ENCODE data around the gene PDGFD. TPM values are rescaled to one million over a fixed set of nuclear protein-coding genes. Genes with fewer than 3 reads are reported as not detected.
A peak's percentile ranks its signal among the peaks of the same experiment; 100 is the strongest.

Gene PDGFD
- total RNA-seq, 1 donor from 2014 or later = 5.0 TPM

DNA sequence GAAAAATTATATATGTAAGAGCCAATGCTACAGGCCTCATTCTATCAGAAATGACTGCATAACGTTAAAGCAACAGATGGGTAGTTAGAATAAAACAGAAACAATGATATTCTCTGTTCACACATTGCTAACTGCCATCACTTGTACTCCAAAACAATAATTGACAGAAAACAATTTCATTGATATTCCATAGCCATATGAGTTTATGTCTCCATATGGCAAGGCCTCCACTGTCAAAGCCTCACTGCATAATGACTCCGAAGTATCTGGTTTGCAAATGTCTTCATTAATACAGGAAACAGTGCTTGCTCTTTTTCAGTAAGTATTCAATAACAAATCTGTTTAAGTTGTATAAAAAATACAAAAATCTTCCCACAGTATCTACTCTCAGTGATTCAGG, 117.6 kb downstream of the PDGFD start:
- Histone ChIP-seq H3K36me3 (no peaks in the 10 kb centered on the region), H3K27me3 (no peaks in the 10 kb centered on the region), H3K4me3 (no peak overlapping the region), H3K4me1 (no peaks in the 10 kb centered on the region), H3K9me3 (no peaks in the 10 kb centered on the region), H3K27ac (no peak overlapping the region)
- ATAC-seq (no peak), DNase-seq (no peak)
- intact Hi-C loops (cut with DNase I) = no loop called here
- TF ChIP-seq, protein P1, sequence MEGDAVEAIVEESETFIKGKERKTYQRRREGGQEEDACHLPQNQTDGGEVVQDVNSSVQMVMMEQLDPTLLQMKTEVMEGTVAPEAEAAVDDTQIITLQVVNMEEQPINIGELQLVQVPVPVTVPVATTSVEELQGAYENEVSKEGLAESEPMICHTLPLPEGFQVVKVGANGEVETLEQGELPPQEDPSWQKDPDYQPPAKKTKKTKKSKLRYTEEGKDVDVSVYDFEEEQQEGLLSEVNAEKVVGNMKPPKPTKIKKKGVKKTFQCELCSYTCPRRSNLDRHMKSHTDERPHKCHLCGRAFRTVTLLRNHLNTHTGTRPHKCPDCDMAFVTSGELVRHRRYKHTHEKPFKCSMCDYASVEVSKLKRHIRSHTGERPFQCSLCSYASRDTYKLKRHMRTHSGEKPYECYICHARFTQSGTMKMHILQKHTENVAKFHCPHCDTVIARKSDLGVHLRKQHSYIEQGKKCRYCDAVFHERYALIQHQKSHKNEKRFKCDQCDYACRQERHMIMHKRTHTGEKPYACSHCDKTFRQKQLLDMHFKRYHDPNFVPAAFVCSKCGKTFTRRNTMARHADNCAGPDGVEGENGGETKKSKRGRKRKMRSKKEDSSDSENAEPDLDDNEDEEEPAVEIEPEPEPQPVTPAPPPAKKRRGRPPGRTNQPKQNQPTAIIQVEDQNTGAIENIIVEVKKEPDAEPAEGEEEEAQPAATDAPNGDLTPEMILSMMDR (IDR thresholded peaks at IDR 0.05) = no peak

GRCh38 chr11:104043678-104044239, 120.2 kb downstream of the PDGFD start:
- no peak for DNase-seq
- ATAC-seq = no peak
- no peaks in the 10 kb centered on the region for H3K4me1 ChIP-seq
- intact Hi-C loops (cut with DNase I) = no loop called here
- H3K4me3 ChIP-seq = no peak overlapping the region
- TF ChIP-seq, protein P1 (IDR thresholded peaks at IDR 0.05) = no peak
- H3K27me3 ChIP-seq = no peaks in the 10 kb centered on the region
- H3K9me3 ChIP-seq = no peaks in the 10 kb centered on the region
- no peaks in the 10 kb centered on the region for H3K36me3 ChIP-seq
- H3K27ac ChIP-seq = no peak overlapping the region

- intact Hi-C loops (cut with DNase I) = no loop called here
- Histone ChIP-seq H3K9me3 (no peaks in the 10 kb centered on the region), H3K36me3 (no peaks in the 10 kb centered on the region), H3K4me1 (no peaks in the 10 kb centered on the region), H3K4me3 (no peak overlapping the region), H3K27me3 (no peaks in the 10 kb centered on the region), H3K27ac (no peak overlapping the region)
- DNase-seq (no peak), ATAC-seq (no peak)
- TF ChIP-seq, protein P1 (IDR thresholded peaks at IDR 0.05) = no peak
These were observed 120.8 kb downstream of the PDGFD start for GRCh38 chr11:104043142-104043541.

GRCh38 chr11:104041792-104042191, 122.2 kb downstream of the PDGFD start:
- no peaks in the 10 kb centered on the region for H3K27me3 ChIP-seq
- H3K36me3 ChIP-seq = no peaks in the 10 kb centered on the region
- H3K27ac ChIP-seq = no peak overlapping the region
- TF ChIP-seq, protein P1 (IDR thresholded peaks at IDR 0.05) = no peak
- intact Hi-C loops (cut with DNase I) = no loop called here
- no peak for ATAC-seq
- no peak overlapping the region for H3K4me3 ChIP-seq
- H3K9me3 ChIP-seq = no peaks in the 10 kb centered on the region
- no peak for DNase-seq
- H3K4me1 ChIP-seq = no peaks in the 10 kb centered on the region

GRCh38 chr11:104036995-104037394, 127.0 kb downstream of the PDGFD start:
- H3K36me3 ChIP-seq = no peaks in the 10 kb centered on the region
- H3K4me1 ChIP-seq = no peaks in the 10 kb centered on the region
- H3K9me3 ChIP-seq = no peaks in the 10 kb centered on the region
- H3K4me3 ChIP-seq = no peak overlapping the region
- no peak for DNase-seq
- ATAC-seq = peak; percentile 19
- intact Hi-C loops (cut with DNase I) = no loop called here
- TF ChIP-seq, protein P1 (IDR thresholded peaks at IDR 0.05) = no peak
- H3K27ac ChIP-seq = no peak overlapping the region
- no peaks in the 10 kb centered on the region for H3K27me3 ChIP-seq

DNA sequence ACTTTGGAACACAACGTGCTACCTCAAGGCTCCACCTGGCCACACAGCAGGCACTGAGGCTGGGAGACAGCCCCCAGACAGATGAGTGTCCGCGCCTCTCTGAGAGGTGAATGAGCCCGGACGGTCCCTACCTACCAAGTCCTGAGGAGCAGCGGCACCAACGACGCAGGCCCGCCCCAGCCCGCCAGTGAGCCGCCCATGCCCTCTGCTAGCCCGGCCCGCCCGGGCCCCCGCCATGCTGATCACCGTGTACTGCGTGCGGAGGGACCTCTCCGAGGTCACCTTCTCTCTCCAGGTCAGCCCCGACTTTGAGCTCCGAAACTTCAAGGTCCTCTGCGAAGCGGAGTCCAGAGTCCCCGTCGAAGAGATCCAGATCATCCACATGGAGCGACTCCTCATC, 127.4 kb downstream of the PDGFD start, which contains the start of gene DDI1:
DDI1 (plus strand) TSS at position 53 of the 400 bp plus-strand sequence; CDS start at position 236, 183 bp downstream.
- no peak within 1 kb of the TSS for H3K4me3 ChIP-seq
- no peaks in the 10 kb centered on the region for H3K27me3 ChIP-seq
- no peak within 1 kb of the TSS for H3K27ac ChIP-seq
- no peak for DNase-seq
- TF ChIP-seq, protein P1 (IDR thresholded peaks at IDR 0.05) = no peak
- ATAC-seq = peak; percentile 28
- intact Hi-C loops (cut with DNase I) = no loop called here
- no peaks in the 10 kb centered on the region for H3K4me1 ChIP-seq
- no peaks in the 10 kb centered on the region for H3K9me3 ChIP-seq
- no peaks in the 10 kb centered on the region for H3K36me3 ChIP-seq
